KOPT-K1 (cell line): Measurements from ENCODE around the gene HOXC12.

Source experiments
- H3K27ac ChIP-seq: fragments of 200-600 bp; sonication (generic); 2 replicates; pipeline ENCODE4 v1.5.1; 2016; ENCODE audit warnings: antibody characterized with exemption, mild to moderate bottlenecking, low read depth, low read length; ENCODE audit not compliant: poor library complexity, severe bottlenecking
- H3K36me3 ChIP-seq: fragments of 200-600 bp; sonication (generic); 2 replicates; pipeline ENCODE4 v1.5.1; 2017; ENCODE audit warnings: antibody characterized with exemption, mild to moderate bottlenecking, low read length, moderate library complexity; ENCODE audit not compliant: insufficient read depth
- H3K9me3 ChIP-seq: fragments of 200-600 bp; sonication (generic); 2 replicates; pipeline ENCODE4 v1.5.1; 2017; ENCODE audit warnings: antibody characterized with exemption, low read length, mild to moderate bottlenecking; ENCODE audit not compliant: insufficient read depth, poor library complexity, severe bottlenecking

HOXC12 gene

GRCh38 chr12:53950437-53950773 is 4.3 kb upstream of the HOXC12 start:
- Histone ChIP-seq H3K9me3 (peaks cover 4% of the 10 kb centered on the region), H3K27ac (no peak overlapping the region), H3K36me3 (no peaks in the 10 kb centered on the region)

GRCh38 chr12:53950789-53951576 is 3.7 kb upstream of the HOXC12 start:
- Histone ChIP-seq H3K36me3 (no peaks in the 10 kb centered on the region), H3K27ac (no peak overlapping the region), H3K9me3 (peaks cover 4% of the 10 kb centered on the region)

GRCh38 chr12:53951577-53952334 is 2.9 kb upstream of the HOXC12 start:
- Histone ChIP-seq H3K36me3 (no peaks in the 10 kb centered on the region), H3K9me3 (peaks cover 4% of the 10 kb centered on the region), H3K27ac (no peak overlapping the region)

GRCh38 chr12:53952335-53952694 is 2.4 kb upstream of the HOXC12 start:
- no peaks in the 10 kb centered on the region for H3K36me3 ChIP-seq
- H3K27ac ChIP-seq, result no peak overlapping the region
- peaks cover 4% of the 10 kb centered on the region for H3K9me3 ChIP-seq

DNA sequence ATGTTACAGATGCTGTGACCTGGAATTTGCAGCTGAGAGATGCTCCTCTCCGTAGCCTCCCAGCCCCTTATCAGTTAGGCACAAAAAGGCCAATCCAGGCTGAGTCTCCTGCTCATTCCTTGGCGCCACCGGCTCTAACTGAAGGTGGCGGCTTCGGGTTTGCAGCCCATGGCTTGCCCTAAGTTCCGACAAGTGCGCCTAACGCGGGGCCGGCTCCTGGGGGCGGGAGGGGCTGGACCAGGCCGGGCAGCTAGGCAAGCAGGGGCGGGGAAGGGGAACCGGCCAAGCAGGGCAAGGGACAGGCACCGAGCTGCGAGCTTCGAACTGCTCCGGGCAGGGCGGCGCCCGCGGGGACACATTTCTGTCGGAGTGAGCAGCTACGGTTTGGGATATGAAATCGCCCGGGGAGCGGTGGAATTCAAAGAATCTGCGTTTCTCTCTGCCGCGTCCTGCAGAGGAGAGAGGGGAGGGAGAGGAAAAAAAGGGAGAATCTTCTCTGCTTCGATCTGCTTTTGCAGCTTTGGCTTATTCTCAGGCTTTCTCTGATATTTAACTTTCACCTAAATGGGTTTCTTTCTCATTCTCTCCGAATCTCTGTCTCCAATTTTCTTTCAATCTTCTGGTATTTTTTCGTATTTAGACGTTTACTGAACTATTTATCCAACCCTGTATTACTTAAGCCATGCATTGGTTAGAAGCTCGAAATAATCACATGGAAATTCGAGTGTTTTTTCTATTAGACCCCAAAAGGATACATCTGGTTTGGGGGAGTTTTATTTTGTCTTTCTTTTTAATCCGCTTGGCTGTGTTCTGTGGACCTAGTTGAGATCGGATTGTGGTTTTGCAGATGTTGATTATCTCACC is 1.6 kb upstream of the HOXC12 start:
- H3K36me3 ChIP-seq, result no peaks in the 10 kb centered on the region
- H3K27ac ChIP-seq, result no peak overlapping the region
- peaks cover 4% of the 10 kb centered on the region for H3K9me3 ChIP-seq

- Histone ChIP-seq H3K27ac (no peak overlapping the region), H3K9me3 (peaks cover 4% of the 10 kb centered on the region), H3K36me3 (no peaks in the 10 kb centered on the region)
These were observed 641 bp upstream of the HOXC12 start for GRCh38 chr12:53953831-53954693.

DNA sequence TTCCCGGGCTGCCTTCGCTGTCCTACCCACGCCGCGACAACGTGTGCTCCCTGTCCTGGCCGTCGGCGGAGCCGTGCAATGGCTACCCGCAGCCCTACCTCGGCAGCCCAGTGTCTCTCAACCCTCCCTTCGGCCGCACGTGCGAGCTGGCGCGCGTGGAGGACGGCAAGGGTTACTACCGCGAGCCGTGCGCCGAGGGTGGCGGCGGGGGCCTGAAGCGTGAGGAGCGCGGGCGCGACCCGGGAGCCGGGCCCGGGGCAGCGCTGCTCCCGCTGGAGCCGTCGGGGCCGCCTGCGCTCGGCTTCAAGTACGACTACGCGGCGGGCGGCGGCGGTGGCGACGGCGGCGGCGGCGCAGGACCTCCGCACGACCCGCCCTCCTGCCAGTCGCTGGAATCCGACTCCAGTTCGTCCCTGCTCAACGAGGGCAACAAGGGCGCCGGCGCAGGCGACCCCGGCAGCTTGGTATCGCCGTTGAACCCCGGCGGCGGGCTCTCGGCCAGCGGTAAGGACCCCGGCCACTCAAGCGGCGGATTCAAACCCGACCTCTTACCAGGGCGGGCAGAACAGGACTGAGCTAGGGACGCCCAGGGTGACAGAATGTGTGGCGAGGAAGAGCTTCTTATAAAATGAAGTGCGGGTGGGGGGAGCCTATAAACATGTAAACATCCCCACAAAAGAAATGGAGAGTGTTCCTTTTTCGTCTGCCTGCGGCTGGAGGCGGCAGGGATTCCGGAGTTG is 503 bp downstream of the HOXC12 start:
- Histone ChIP-seq H3K36me3 (no peaks in the 10 kb centered on the region), H3K9me3 (no peaks in the 10 kb centered on the region), H3K27ac (no peak overlapping the region)

- H3K9me3 ChIP-seq, result no peaks in the 10 kb centered on the region
- no peaks in the 10 kb centered on the region for H3K36me3 ChIP-seq
- no peak overlapping the region for H3K27ac ChIP-seq
These were observed 1.1 kb downstream of the HOXC12 start for GRCh38 chr12:53955776-53956250.

DNA sequence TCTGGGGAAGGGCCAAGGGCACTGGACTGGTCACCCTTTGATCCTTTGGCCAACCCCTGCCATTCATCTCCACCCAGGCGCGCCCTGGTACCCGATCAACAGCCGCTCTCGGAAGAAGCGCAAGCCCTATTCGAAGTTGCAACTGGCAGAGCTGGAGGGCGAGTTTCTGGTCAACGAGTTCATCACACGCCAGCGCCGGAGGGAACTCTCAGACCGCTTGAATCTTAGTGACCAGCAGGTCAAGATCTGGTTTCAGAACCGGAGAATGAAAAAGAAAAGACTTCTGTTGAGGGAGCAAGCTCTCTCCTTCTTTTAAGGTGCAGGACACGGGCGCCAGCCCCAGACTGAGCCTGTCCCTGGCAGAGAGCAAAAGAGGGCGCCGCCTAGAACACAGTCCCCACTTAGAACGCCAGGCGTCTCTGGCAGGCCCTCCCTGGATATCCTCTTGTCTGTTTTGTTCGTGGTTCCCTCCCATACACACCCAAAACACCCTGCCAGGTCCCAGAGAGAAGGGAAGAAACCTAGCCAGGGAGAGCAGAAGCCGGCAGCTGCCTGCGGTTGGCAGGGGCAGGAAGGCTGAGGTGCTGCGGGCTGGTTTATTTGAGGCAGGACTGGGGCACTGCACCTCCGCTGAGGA is 1.7 kb downstream of the HOXC12 start:
- H3K27ac ChIP-seq, result no peak overlapping the region
- no peaks in the 10 kb centered on the region for H3K9me3 ChIP-seq
- no peaks in the 10 kb centered on the region for H3K36me3 ChIP-seq

DNA sequence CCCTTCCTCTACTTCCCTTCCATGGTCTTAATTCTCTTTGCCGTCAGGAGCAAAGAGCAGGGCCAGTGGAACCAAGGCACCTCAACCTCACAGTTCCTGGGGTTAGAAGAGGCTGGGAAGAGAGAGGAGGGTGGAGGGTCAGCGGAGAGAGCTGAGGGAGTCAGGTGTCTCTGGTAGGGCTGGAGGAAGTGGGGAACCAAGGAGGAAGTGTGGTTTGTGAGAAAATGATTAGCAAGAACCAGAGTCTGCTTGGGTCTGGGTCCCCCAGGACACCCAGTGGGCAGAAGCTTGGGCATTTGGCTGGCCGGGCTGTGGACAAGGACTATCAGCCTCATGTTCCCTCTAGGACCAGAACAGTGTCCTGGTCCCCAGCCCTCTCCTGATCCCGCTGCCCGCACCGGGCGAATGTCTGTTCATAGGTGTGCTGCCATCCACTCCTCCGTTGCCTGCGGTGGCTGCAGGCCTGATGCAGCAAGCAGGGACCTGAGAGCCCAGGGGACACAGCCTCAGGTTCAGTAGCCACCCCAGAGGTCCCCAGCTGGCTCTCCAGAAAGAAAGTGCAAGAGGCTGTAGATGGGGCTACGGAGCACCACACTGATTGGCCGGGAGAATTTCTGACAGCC is 2.3 kb downstream of the HOXC12 start:
- H3K9me3 ChIP-seq, result no peaks in the 10 kb centered on the region
- no peak overlapping the region for H3K27ac ChIP-seq

DNA sequence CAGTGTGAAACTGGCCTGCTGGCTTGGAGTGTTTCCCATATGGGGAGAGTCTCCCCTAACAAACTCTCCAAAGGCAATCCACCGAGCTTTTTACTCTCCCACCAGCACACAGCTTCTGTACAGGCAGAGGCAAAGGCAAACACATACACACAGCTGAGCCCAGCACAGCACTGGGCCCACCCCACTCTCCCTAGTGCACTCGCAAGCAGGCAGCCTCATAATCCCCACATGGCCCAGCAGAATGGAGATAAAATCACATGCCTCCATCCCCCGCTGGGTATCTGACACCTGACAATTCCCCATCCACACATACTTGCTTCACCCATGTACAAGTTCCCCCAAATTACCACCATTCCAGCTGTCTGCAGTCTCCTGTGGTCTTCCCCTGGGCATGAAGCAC is 3.4 kb downstream of the HOXC12 start:
- H3K9me3 ChIP-seq, result no peaks in the 10 kb centered on the region
- no peaks in the 10 kb centered on the region for H3K36me3 ChIP-seq
- no peak overlapping the region for H3K27ac ChIP-seq

More for the DNA sequence above, 2.3 kb downstream of the HOXC12 start:
- no peaks in the 10 kb centered on the region for H3K36me3 ChIP-seq

DNA sequence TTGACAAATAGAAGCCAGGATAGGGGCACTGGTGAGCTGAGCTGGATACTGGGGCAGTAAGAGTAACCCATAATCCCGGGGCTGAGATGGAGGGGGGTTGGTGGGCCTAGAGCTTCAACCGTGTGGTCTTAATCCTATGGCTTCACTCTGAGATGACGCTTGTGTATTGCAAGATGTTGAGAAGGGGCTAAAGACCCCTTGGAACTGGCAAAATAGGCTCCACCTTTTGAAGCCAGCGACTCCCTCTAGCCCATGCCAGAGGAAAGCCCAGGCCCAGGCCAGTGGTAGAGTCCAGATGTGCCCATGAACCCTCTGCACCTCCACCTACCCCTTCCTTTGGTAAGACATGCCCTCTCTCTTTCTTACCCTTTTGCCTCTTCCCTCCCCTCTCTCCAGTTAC is 4.6 kb downstream of the HOXC12 start:
- Histone ChIP-seq H3K36me3 (no peaks in the 10 kb centered on the region), H3K27ac (no peak overlapping the region), H3K9me3 (no peaks in the 10 kb centered on the region)
